Activated naive CD8-positive, alpha-beta T cell treated with anti-CD3 and anti-CD28 coated beads, Interleukin-2, amount 50 U/mL, for 24 hours (primary cell): Measurements from ENCODE around the gene OCA2.
"Not testable (repeated sequence)": the region's sequence is repeated elsewhere in the genome, so short reads cannot be mapped to it uniquely, and the experiment has no call there.

Experiments used
- ATAC-seq: fragments of 150-1000 bp; cut with Tn5 transposase; one replicate; pipeline ENCODE4 v1.10.0; 2021
- DNase-seq: peaks from one replicate; pipeline ENCODE4 v3.0.0; 2021
- H3K27ac Mint-ChIP-seq: one replicate; pipeline ENCODE4 v1.8.0; 2021; ENCODE audit warnings: mild to moderate bottlenecking, mixed read lengths
- H3K27me3 Mint-ChIP-seq: one replicate; pipeline ENCODE4 v1.8.0; 2021; ENCODE audit warnings: mixed read lengths
- H3K36me3 Mint-ChIP-seq: one replicate; pipeline ENCODE4 v1.8.0; 2021; ENCODE audit warnings: low read depth, mixed read lengths
- H3K4me1 Mint-ChIP-seq: one replicate; pipeline ENCODE4 v1.8.0; 2021; ENCODE audit warnings: mixed read lengths
- H3K4me3 Mint-ChIP-seq: one replicate; pipeline ENCODE4 v1.8.0; 2021; ENCODE audit warnings: mild to moderate bottlenecking, moderate library complexity, mixed read lengths
- H3K9me3 Mint-ChIP-seq: one replicate; pipeline ENCODE4 v1.8.0; 2021; ENCODE audit warnings: mixed read lengths

OCA2 gene

GRCh38 chr15:28125673-28126651 lies 26.8 kb upstream of the OCA2 start:
- H3K36me3 Mint-ChIP-seq, result peaks cover 12% of the 10 kb centered on the region
- H3K4me1 Mint-ChIP-seq, result no peaks in the 10 kb centered on the region
- no peaks in the 10 kb centered on the region for H3K27me3 Mint-ChIP-seq
- H3K4me3 Mint-ChIP-seq, result no peak overlapping the region
- no peak overlapping the region for H3K27ac Mint-ChIP-seq
- ATAC-seq, result no peak
- H3K9me3 Mint-ChIP-seq, result no peaks in the 10 kb centered on the region
- DNase-seq, result no peak

GRCh38 chr15:28124841-28125240 lies 25.7 kb upstream of the OCA2 start:
- H3K27me3 Mint-ChIP-seq, result no peaks in the 10 kb centered on the region
- DNase-seq (no peak), ATAC-seq (no peak)
- H3K4me1 Mint-ChIP-seq, result no peaks in the 10 kb centered on the region
- H3K9me3 Mint-ChIP-seq, result no peaks in the 10 kb centered on the region
- no peak overlapping the region for H3K4me3 Mint-ChIP-seq
- peaks cover 16% of the 10 kb centered on the region for H3K36me3 Mint-ChIP-seq
- H3K27ac Mint-ChIP-seq, result no peak overlapping the region

GRCh38 chr15:28123408-28124023 lies 24.4 kb upstream of the OCA2 start:
- Mint-ChIP-seq H3K9me3 (no peaks in the 10 kb centered on the region), H3K4me3 (no peak overlapping the region), H3K36me3 (peaks cover 16% of the 10 kb centered on the region), H3K27ac (no peak overlapping the region), H3K27me3 (no peaks in the 10 kb centered on the region), H3K4me1 (no peaks in the 10 kb centered on the region)
- ATAC-seq, result peak; percentile 51
- DNase-seq, result peak; percentile 57

GRCh38 chr15:28122038-28122949 lies 23.2 kb upstream of the OCA2 start:
- H3K36me3 Mint-ChIP-seq, result peaks cover 16% of the 10 kb centered on the region
- no peak overlapping the region for H3K4me3 Mint-ChIP-seq
- no peaks in the 10 kb centered on the region for H3K4me1 Mint-ChIP-seq
- H3K9me3 Mint-ChIP-seq, result no peaks in the 10 kb centered on the region
- no peak for ATAC-seq
- DNase-seq, result no peak
- no peaks in the 10 kb centered on the region for H3K27me3 Mint-ChIP-seq
- no peak overlapping the region for H3K27ac Mint-ChIP-seq

GRCh38 chr15:28121577-28121976 lies 22.5 kb upstream of the OCA2 start:
- H3K36me3 Mint-ChIP-seq, result peaks cover 13% of the 10 kb centered on the region

GRCh38 chr15:28120359-28120640 lies 21.2 kb upstream of the OCA2 start:
- H3K4me3 Mint-ChIP-seq, result no peak overlapping the region
- H3K27me3 Mint-ChIP-seq, result no peaks in the 10 kb centered on the region
- ATAC-seq, result no peak
- DNase-seq, result no peak
- peaks cover 20% of the 10 kb centered on the region for H3K36me3 Mint-ChIP-seq
- no peak overlapping the region for H3K27ac Mint-ChIP-seq
- H3K4me1 Mint-ChIP-seq, result no peaks in the 10 kb centered on the region
- H3K9me3 Mint-ChIP-seq, result no peaks in the 10 kb centered on the region

More at GRCh38 chr15:28121577-28121976, 22.5 kb upstream of the OCA2 start:
- H3K27ac Mint-ChIP-seq, H3K4me3 Mint-ChIP-seq, H3K4me1 Mint-ChIP-seq, H3K27me3 Mint-ChIP-seq, H3K9me3 Mint-ChIP-seq, DNase-seq, ATAC-seq: not testable (repeated sequence)

GRCh38 chr15:28118531-28118930 lies 19.4 kb upstream of the OCA2 start:
- H3K4me1 Mint-ChIP-seq, result no peaks in the 10 kb centered on the region
- H3K4me3 Mint-ChIP-seq, result no peak overlapping the region
- H3K36me3 Mint-ChIP-seq, result peaks cover 22% of the 10 kb centered on the region
- DNase-seq (no peak), ATAC-seq (no peak)
- no peaks in the 10 kb centered on the region for H3K27me3 Mint-ChIP-seq
- H3K9me3 Mint-ChIP-seq, result no peaks in the 10 kb centered on the region
- H3K27ac Mint-ChIP-seq, result no peak overlapping the region

GRCh38 chr15:28118083-28118482 lies 19.0 kb upstream of the OCA2 start:
- H3K27me3 Mint-ChIP-seq, result no peaks in the 10 kb centered on the region
- no peak for DNase-seq
- no peaks in the 10 kb centered on the region for H3K9me3 Mint-ChIP-seq
- no peaks in the 10 kb centered on the region for H3K4me1 Mint-ChIP-seq
- no peak for ATAC-seq
- peaks cover 19% of the 10 kb centered on the region for H3K36me3 Mint-ChIP-seq
- no peak overlapping the region for H3K4me3 Mint-ChIP-seq
- no peak overlapping the region for H3K27ac Mint-ChIP-seq

- H3K36me3 Mint-ChIP-seq, result peaks cover 19% of the 10 kb centered on the region
- no peak for DNase-seq
- no peak overlapping the region for H3K27ac Mint-ChIP-seq
- H3K27me3 Mint-ChIP-seq, result no peaks in the 10 kb centered on the region
- no peak for ATAC-seq
- H3K4me1 Mint-ChIP-seq, result no peaks in the 10 kb centered on the region
- H3K4me3 Mint-ChIP-seq, result no peak overlapping the region
- H3K9me3 Mint-ChIP-seq, result no peaks in the 10 kb centered on the region
Observed at GRCh38 chr15:28117432-28117990, 18.4 kb upstream of the OCA2 start.

GRCh38 chr15:28116521-28117431 lies 17.7 kb upstream of the OCA2 start:
- peaks cover 23% of the 10 kb centered on the region for H3K36me3 Mint-ChIP-seq
- no peak overlapping the region for H3K27ac Mint-ChIP-seq
- no peaks in the 10 kb centered on the region for H3K9me3 Mint-ChIP-seq
- no peaks in the 10 kb centered on the region for H3K4me1 Mint-ChIP-seq
- no peak for ATAC-seq
- DNase-seq, result no peak
- H3K27me3 Mint-ChIP-seq, result no peaks in the 10 kb centered on the region
- no peak overlapping the region for H3K4me3 Mint-ChIP-seq

- no peak for DNase-seq
- H3K27ac Mint-ChIP-seq, result peak overlapping the region; percentile 30
- no peaks in the 10 kb centered on the region for H3K27me3 Mint-ChIP-seq
- no peaks in the 10 kb centered on the region for H3K9me3 Mint-ChIP-seq
- H3K4me3 Mint-ChIP-seq, result no peak overlapping the region
- H3K4me1 Mint-ChIP-seq, result no peaks in the 10 kb centered on the region
- H3K36me3 Mint-ChIP-seq, result peaks cover 23% of the 10 kb centered on the region
- no peak for ATAC-seq
Observed at GRCh38 chr15:28115871-28116270, 16.8 kb upstream of the OCA2 start.

- no peak for DNase-seq
- H3K9me3 Mint-ChIP-seq, result no peaks in the 10 kb centered on the region
- no peak overlapping the region for H3K4me3 Mint-ChIP-seq
- no peak overlapping the region for H3K27ac Mint-ChIP-seq
- no peaks in the 10 kb centered on the region for H3K27me3 Mint-ChIP-seq
- H3K4me1 Mint-ChIP-seq, result no peaks in the 10 kb centered on the region
- ATAC-seq, result no peak
- peaks cover 20% of the 10 kb centered on the region for H3K36me3 Mint-ChIP-seq
Observed at GRCh38 chr15:28114721-28115622, 15.9 kb upstream of the OCA2 start.

GRCh38 chr15:28114114-28114455 lies 15.0 kb upstream of the OCA2 start:
- DNase-seq, result no peak
- no peak overlapping the region for H3K4me3 Mint-ChIP-seq
- no peaks in the 10 kb centered on the region for H3K27me3 Mint-ChIP-seq
- H3K36me3 Mint-ChIP-seq, result peaks cover 20% of the 10 kb centered on the region
- no peaks in the 10 kb centered on the region for H3K9me3 Mint-ChIP-seq
- H3K4me1 Mint-ChIP-seq, result no peaks in the 10 kb centered on the region
- no peak overlapping the region for H3K27ac Mint-ChIP-seq
- no peak for ATAC-seq
